Body of pancreas (tissue), 4 donors: ENCODE data around the gene PLEKHG1. TPM values are rescaled to one million over a fixed set of nuclear protein-coding genes. Genes with fewer than 3 reads are reported as not detected.

Experiments used
- ATAC-seq: fragments of 150-250 bp; one replicate; pipeline ENCODE4 v1.9.1; 2016
- DNase-seq, 4 donors: peaks; one replicate each; pipeline ENCODE4 v3.0.0-alpha.2; 2019
- H3K27ac ChIP-seq, 4 donors: fragments of 200-600 bp; sonication (generic); 1 replicate in 3 of 4; 2 replicates in 1 of 4; pipeline versions ENCODE4 v1.5.1 to v1.6.1; 2016 to 2019; ENCODE audit warnings: mild to moderate bottlenecking in 1 of 4, mixed read lengths in 1 of 4, moderate library complexity in 1 of 4
- H3K27me3 ChIP-seq, 2 donors: fragments of 200-600 bp; sonication (generic); one replicate each; pipeline ENCODE4 v1.6.0; 2016; ENCODE audit warnings: mild to moderate bottlenecking in 1 of 2
- H3K36me3 ChIP-seq, 2 donors: fragments of 200-600 bp; sonication (generic); replicated peaks in 1 of 2; 2 replicates each; pipeline ENCODE4 v1.5.1; 2016; ENCODE audit warnings: low read depth in 2 of 2; ENCODE audit not compliant: insufficient read depth in 1 of 2
- H3K4me1 ChIP-seq: fragments of 200-600 bp; sonication (generic); one replicate; pipeline ENCODE4 v1.6.0; 2016
- H3K4me3 ChIP-seq, 2 donors: fragments of 200-600 bp; sonication (generic); 1 replicate in 1 of 2; 2 replicates in 1 of 2; pipeline ENCODE4 v1.5.1; 2016 to 2019
- H3K9me3 ChIP-seq, 3 donors: fragments of 200-600 bp; sonication (generic); 1 replicate in 2 of 3; 2 replicates in 1 of 3; pipeline ENCODE4 v1.5.1; 2016
- CTCF ChIP-seq, 7 experiments: fragments of 450-650 bp in 4 of 7; fragments of 200-600 bp in 3 of 7; sonication (generic) in 3 of 7; IDR thresholded peaks; one replicate each; pipeline ENCODE4 v1.5.1; 2016 to 2019; ENCODE audit warnings: antibody characterized with exemption in 7 of 7
- POLR2A ChIP-seq, 3 donors: fragments of 450-650 bp; IDR thresholded peaks; one replicate each; pipeline ENCODE4 v1.6.1; 2016; ENCODE audit warnings: antibody characterized with exemption in 3 of 3, mild to moderate bottlenecking in 2 of 3
- WGBS, 2 donors: methylation state at CpG; one replicate each; pipeline ENCODE4 v1.1.5; 2017; 5-methylcytosine and 5-hydroxymethylcytosine counted together
- intact Hi-C: fragments of 100-400 bp; cut with DNase I; formaldehyde crosslinking; loops from one replicate; pipeline ENCODE4 v1.15.1; 2023
- total RNA-seq, 2 donors: library from RNA; depleted of rRNA; stranded (reverse); fragments of >200 nt; gene quantifications; one replicate each; pipeline ENCODE4 v1.1.0, GENCODE V29; 2016

The PLEKHG1 gene
- total RNA-seq, 2 donors from 2014 or later, result 4.2 to 26.0 TPM

GRCh38 chr6:150568560-150568959 lies 31.1 kb upstream of the PLEKHG1 start:
- Histone ChIP-seq H3K36me3 (no peaks in the 10 kb centered on the region), H3K4me1 (no peaks in the 10 kb centered on the region), H3K4me3 (no peak overlapping the region), H3K9me3 (no peaks in the 10 kb centered on the region), H3K27ac (no peak overlapping the region), H3K27me3 (no peaks in the 10 kb centered on the region)
- no peak for DNase-seq
- ATAC-seq, result no peak
- TF ChIP-seq POLR2A (IDR thresholded peaks at IDR 0.05) (no peak), CTCF (IDR thresholded peaks at IDR 0.05) (no peak)
- 67 to 82% methylated on average over 3 of the region's 3 CpGs for WGBS, 2 donors
- intact Hi-C loops, result no loop called here

DNA sequence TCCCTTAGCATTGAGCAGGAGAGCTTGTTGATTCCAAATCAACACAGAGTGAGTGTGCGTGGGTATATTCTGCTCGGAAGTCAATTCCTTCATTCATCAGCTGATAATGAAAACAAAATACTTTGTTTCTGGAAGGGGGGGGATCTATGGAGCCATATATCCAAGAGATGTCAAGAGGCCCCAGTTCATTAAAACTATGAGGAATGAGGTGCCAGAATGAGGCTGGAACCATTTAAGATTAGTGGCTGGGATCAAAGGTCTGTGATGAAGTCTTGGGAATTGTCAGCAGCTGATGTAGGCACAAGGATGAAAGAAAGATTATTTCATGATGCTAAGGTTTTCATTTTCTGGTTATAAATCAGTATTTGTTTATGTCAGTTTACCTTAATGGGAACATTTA lies 30.5 kb upstream of the PLEKHG1 start:
- Histone ChIP-seq H3K4me3 (no peak overlapping the region), H3K9me3 (no peaks in the 10 kb centered on the region), H3K4me1 (no peaks in the 10 kb centered on the region), H3K27ac (no peak overlapping the region), H3K27me3 (no peaks in the 10 kb centered on the region), H3K36me3 (no peaks in the 10 kb centered on the region)
- WGBS, 2 donors, result 77 to 89% methylated on average over 2 of the region's 2 CpGs
- DNase-seq, result no peak
- intact Hi-C loops, result no loop called here
- TF ChIP-seq CTCF (IDR thresholded peaks at IDR 0.05) (no peak), POLR2A (IDR thresholded peaks at IDR 0.05) (no peak)
- ATAC-seq, result no peak

GRCh38 chr6:150573041-150573681 lies 26.5 kb upstream of the PLEKHG1 start:
- TF ChIP-seq POLR2A (IDR thresholded peaks at IDR 0.05) (no peak), CTCF (IDR thresholded peaks at IDR 0.05) (no peak)
- Histone ChIP-seq H3K36me3 (no peaks in the 10 kb centered on the region), H3K27ac (no peak overlapping the region), H3K4me3 (no peak overlapping the region), H3K9me3 (no peaks in the 10 kb centered on the region), H3K27me3 (no peaks in the 10 kb centered on the region), H3K4me1 (no peaks in the 10 kb centered on the region)
- intact Hi-C loops, result no loop called here
- DNase-seq (peak in 1 of 4 donors; percentile 13), ATAC-seq (no peak)
- 54 to 64% methylated on average over 7 to 10 of the region's 10 CpGs for WGBS, 2 donors

- H3K36me3 ChIP-seq, result no peaks in the 10 kb centered on the region
- DNase-seq (no peak), ATAC-seq (no peak)
- no peak for TF ChIP-seq POLR2A (IDR thresholded peaks at IDR 0.05)
- TF ChIP-seq CTCF (IDR thresholded peaks at IDR 0.05), result no peak
- H3K4me3 ChIP-seq, result no peak overlapping the region
- no peaks in the 10 kb centered on the region for H3K27me3 ChIP-seq
- no peaks in the 10 kb centered on the region for H3K4me1 ChIP-seq
- intact Hi-C loops, result no loop called here
- H3K9me3 ChIP-seq, result no peaks in the 10 kb centered on the region
- no peak overlapping the region for H3K27ac ChIP-seq
- WGBS, 2 donors, result 73 to 80% methylated on average over 6 of the region's 6 CpGs
Measured at GRCh38 chr6:150575836-150576235, 23.8 kb upstream of the PLEKHG1 start.

DNA sequence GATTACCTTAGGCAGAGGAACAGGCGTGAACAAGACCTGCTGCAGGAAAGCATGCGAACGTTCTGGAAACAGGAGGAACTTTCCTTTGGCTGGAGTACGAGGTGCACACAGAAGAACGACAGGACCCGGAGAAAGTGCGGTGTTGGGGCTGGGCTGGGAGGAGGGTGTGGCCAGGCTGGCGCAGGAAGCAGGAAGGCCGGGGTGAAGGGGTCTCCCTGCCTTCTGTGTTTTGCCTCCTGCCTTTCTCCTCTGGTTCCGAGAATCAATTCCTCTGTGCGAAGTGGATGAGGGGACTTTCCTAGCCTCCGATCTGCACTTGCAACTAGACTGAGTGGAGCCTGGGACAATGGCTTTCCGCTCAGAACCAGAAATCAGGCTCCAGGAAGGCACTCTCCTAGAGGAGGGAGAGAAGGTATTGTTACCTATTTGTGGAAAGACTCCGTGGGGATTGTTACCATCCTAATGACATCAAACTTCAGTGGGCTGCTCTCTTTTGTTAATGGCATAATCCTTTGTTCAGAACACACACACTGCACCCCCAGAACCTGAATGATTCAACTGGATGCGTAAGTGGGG lies 22.9 kb upstream of the PLEKHG1 start:
- ATAC-seq, result no peak
- no peaks in the 10 kb centered on the region for H3K36me3 ChIP-seq
- intact Hi-C loops, result no loop called here
- no peaks in the 10 kb centered on the region for H3K4me1 ChIP-seq
- no peaks in the 10 kb centered on the region for H3K9me3 ChIP-seq
- no peaks in the 10 kb centered on the region for H3K27me3 ChIP-seq
- 73 to 80% methylated on average over 15 of the region's 15 CpGs for WGBS, 2 donors
- DNase-seq, result no peak
- no peak overlapping the region for H3K27ac ChIP-seq
- no peak overlapping the region for H3K4me3 ChIP-seq
- TF ChIP-seq CTCF (IDR thresholded peaks at IDR 0.05) (no peak), POLR2A (IDR thresholded peaks at IDR 0.05) (no peak)
